ENCODE measurements around the gene ZNF548.
A peak's percentile ranks its signal among the peaks of the same experiment; 100 is the strongest.
"Not testable (repeated sequence)": the region's sequence is repeated elsewhere in the genome, so short reads cannot be mapped to it uniquely, and the experiment has no call there.

The ZNF548 gene

GRCh38 chr19:57389730-57390598 lies at the start of gene ZNF548:
TSS of gene ZNF548 (plus strand) at chr19:57389854. CDS start at chr19:57390100, 246 bp downstream.
- peak; percentile 77 for DNase-seq

- no peak for DNase-seq
These were observed 47.1 kb upstream of the ZNF548 start for GRCh38 chr19:57342582-57342981.

DNA sequence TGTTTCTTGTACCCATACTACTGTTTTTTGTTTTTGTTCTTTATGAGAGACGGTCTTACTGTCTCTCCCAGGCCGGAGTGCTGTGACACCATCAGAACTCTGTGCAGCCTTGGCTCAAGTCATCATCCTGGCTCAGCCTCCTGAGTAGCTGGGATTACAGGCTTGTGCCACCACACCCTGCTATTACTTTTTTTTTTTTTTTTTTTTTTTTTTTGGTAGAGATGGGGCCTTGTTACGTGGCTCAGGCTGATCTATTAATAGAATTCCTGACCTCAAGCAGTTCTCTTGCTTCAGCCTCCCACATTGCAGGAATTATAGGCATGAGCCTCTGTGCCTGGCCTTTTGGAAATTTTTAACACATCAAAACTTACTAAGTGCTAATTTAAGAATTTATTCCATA lies 41.5 kb upstream of the ZNF548 start:
- DNase-seq, result no peak

- peak; percentile 67 for DNase-seq
These were observed 38.5 kb upstream of the ZNF548 start, which contains the start of gene ZNF304 for GRCh38 chr19:57350877-57351805. TSS of gene ZNF304 (plus strand) at chr19:57351271. CDS start at chr19:57351665, 394 bp downstream.

DNA sequence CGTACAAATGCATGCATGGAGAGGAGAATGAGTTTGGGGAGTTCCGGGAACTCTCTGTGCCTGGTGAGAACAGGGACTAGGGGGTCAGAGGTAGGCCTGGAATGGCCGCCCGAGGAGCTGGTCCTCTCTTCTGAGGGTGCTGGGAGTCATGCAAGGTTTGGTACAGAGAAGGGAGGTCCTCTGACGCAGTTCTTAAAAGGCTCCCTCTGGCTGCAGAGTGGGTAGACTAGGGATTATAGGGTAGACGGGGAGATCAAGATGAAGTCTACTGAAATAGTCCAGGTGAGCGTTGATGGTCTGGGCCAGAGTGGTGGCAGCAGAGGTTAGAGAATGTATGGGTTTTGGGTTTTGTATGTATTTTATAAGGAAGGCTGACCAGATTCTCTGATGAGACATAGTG lies 37.8 kb upstream of the ZNF548 start:
- no peak for DNase-seq

- DNase-seq, result no peak
These were observed 33.7 kb upstream of the ZNF548 start for GRCh38 chr19:57355916-57356315.

GRCh38 chr19:57357406-57357805 lies 32.2 kb upstream of the ZNF548 start:
- DNase-seq, result no peak

DNA sequence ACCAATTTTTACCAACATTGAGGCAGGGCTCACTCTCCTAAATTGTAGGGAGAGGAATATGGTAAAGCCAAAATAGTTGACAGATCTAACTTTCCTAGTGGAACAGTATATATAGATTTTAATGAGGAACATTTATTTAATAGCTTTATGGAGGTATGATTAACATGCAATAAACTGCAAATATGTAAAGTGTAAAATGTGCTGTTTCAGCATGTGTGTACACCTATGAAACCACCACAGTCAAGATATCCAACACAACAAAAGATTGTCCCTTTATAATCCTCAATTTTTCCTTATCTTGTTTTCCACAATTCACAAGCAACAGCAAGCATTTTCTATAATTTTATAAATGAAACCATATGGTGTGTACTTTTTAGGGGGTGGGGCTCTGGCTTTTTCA lies 30.4 kb upstream of the ZNF548 start:
- DNase-seq, result no peak

GRCh38 chr19:57362419-57362818 lies 27.2 kb upstream of the ZNF548 start:
- DNase-seq, result no peak

GRCh38 chr19:57362997-57363687 lies 26.5 kb upstream of the ZNF548 start, which contains the start of the genes TRAPPC2B and ZNF547:
TSS of gene TRAPPC2B (plus strand) at chr19:57363551. CDS start at chr19:57364834, 1,283 bp downstream.
TSS of gene ZNF547 (plus strand) at chr19:57363551. CDS start at chr19:57368556, 5,005 bp downstream.
- DNase-seq, result peak; percentile 94

- DNase-seq, result no peak
These were observed 25.9 kb upstream of the ZNF548 start for GRCh38 chr19:57363688-57364181.

DNA sequence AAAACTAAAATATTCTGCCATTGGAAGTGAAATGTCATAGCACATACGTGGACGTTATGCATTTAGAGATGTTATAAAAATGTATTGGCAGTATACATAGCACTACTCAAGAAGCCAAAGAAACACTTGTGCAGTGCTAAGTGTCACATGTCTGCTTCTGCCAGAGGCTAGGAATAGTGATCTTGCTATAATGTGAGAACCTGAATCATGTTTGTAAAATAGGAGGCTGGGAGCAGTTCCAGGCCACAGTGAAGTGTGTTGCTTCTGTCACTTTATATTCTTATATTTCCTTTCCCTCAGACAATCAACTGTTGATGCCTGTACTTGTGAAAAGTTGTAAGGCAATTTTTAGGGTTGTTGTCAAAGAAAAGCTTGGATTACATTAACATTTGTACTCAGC lies 22.9 kb upstream of the ZNF548 start:
- no peak for DNase-seq

GRCh38 chr19:57374179-57374578 lies 15.5 kb upstream of the ZNF548 start:
- no peak for DNase-seq

DNA sequence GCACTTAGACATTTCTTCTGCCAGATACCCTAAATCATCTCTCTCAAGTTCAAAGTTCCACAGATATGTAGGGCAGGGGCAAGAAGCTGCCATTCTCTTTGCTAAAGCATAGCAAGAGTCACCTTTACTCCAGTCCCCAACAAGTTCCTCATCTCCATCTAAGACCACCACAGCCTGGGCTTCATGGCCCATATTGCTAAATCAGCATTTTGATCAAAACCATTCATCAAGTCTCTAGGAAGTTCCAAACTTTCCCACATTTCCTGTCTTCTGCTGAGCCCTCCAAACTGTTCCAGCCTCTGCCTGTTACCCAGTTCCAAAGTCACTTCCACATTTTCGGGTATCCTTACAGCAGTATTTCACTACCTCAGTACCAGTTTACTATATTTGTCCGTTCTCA lies 15.0 kb upstream of the ZNF548 start:
- not testable (repeated sequence) for DNase-seq

DNA sequence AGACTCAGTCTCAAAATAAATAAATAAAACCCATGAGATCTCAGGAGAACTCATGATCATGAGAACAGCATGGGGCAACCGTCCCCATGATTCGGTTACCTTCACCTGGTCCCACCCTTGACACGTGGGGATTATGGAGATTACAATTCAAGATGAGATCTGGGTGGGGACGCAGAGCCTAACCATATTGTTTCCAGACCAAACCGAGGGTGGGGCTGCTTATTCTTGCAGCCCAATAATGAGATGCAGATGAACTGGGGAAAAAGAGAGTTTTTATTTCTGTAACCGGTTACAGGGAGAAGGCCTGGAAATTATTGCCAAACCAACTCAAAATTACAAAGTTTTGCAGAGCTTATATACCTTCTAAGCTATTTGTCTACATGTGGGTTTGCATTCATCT lies 13.5 kb upstream of the ZNF548 start:
- DNase-seq, result no peak

GRCh38 chr19:57377498-57378146 lies 12.0 kb upstream of the ZNF548 start:
- no peak for DNase-seq

DNA sequence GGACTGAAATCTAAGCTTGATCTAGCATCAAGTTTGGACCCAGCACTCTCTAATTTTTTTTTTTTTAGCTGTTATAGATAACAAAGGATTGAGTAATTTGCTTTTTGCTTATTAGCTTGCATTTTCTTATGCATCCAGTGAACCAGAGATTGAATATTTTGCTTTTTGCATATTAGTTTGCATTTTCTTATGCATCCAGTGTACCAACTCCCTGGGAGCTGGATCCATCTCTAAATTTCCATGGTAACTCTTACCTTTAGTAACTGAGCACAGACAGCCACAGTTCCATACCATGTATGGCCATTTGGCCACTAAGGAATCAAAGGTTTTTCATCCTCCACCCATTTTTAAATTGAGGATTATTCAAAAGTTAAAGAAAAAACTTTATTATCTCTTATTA lies 8.7 kb upstream of the ZNF548 start:
- DNase-seq, result no peak

DNA sequence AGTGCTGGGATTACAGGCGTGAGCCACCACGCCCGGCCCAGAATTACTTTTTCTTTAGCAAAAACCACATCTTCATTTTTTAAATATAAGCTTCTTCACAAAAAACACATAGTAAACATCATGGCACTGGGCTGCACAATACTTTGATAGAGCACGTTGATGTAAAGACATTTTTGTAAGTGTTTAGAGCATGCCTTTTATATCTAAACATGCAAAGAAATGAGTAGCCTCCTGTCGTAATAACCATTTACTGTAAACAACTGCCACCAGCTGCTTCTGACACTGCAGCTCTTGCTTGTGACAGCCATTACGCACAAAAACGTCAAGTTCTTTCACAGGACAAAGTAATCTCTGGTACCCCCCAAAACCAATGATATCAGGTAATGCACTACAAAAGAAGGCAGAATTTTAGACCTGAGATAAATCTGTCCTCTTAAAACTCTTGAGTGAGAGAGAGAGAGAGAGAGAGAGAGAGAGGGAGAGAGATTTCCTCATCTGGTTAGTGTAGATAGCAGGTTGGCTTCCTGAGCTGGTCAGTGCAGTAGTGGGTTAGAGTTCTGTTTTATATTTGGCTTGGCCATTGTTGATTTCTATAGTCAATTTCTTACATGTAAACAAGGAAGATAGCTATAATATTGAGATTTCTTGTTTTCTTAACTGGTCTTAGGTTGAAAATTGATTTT lies 6.7 kb upstream of the ZNF548 start:
- no peak for DNase-seq

GRCh38 chr19:57389194-57389729 lies 392 bp upstream of the ZNF548 start:
- DNase-seq, result no peak

- DNase-seq, result no peak
These were observed 6.1 kb downstream of the ZNF548 start for GRCh38 chr19:57395710-57396109.

DNA sequence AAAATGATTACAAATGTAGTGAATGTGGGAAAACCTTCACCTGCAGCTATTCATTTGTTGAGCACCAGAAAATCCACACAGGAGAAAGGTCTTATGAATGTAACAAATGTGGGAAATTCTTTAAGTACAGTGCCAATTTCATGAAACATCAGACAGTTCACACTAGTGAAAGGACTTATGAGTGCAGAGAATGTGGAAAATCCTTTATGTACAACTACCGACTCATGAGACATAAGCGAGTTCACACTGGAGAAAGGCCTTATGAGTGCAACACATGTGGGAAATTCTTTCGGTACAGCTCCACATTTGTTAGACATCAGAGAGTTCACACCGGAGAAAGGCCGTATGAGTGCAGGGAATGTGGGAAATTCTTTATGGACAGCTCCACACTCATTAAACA lies 9.2 kb downstream of the ZNF548 start:
- DNase-seq, result no peak
